Activated T-helper 1 cell treated with anti-CD3 and anti-CD28 coated beads, Interleukin-12 subunit alpha, Interleukin-12 subunit beta, Interleukin-2, Interleukin-4 antibody, amounts not matched to agents 30 ng/mL and 10 ng/mL and 1 ng/mL, durations not matched to agents 14 hours and 24 hours and 36 hours (primary cell): ENCODE results near the gene MRPL49. TPM values are rescaled to one million over a fixed set of nuclear protein-coding genes. Genes with fewer than 3 reads are reported as not detected.
"Not testable (repeated sequence)": the region's sequence is repeated elsewhere in the genome, so short reads cannot be mapped to it uniquely, and the experiment has no call there.

Experiments
- DNase-seq: peaks from one replicate; pipeline ENCODE4 v3.0.0; 2021; ENCODE audit warnings: low spot score
- H3K27ac Mint-ChIP-seq: one replicate; pipeline ENCODE4 v1.8.0; 2021; ENCODE audit warnings: mild to moderate bottlenecking, mixed read lengths
- H3K27me3 Mint-ChIP-seq: one replicate; pipeline ENCODE4 v1.8.0; 2022; ENCODE audit warnings: mild to moderate bottlenecking, moderate library complexity, mixed read lengths; ENCODE audit not compliant: insufficient read depth
- H3K36me3 Mint-ChIP-seq: one replicate; pipeline ENCODE4 v1.8.0; 2021; ENCODE audit warnings: low read depth, mixed read lengths
- H3K4me1 Mint-ChIP-seq: one replicate; pipeline ENCODE4 v1.8.0; 2021; ENCODE audit warnings: low read depth, mixed read lengths
- H3K4me3 Mint-ChIP-seq: one replicate; pipeline ENCODE4 v1.8.0; 2021; ENCODE audit warnings: mild to moderate bottlenecking, moderate library complexity, mixed read lengths
- H3K9me3 Mint-ChIP-seq: one replicate; pipeline ENCODE4 v1.8.0; 2021; ENCODE audit warnings: mixed read lengths
- intact Hi-C: fragments of 100-400 bp; cut with micrococcal nuclease; formaldehyde crosslinking; loops from one replicate; pipeline ENCODE4 v1.15.1; 2024
- total RNA-seq: library from RNA; stranded (reverse); gene quantifications from 2 replicates; pipeline ENCODE4 v1.2.3, GENCODE V29; 2022

The MRPL49 gene
- total RNA-seq, 1 donor from 2014 or later = 76.4 TPM

DNA sequence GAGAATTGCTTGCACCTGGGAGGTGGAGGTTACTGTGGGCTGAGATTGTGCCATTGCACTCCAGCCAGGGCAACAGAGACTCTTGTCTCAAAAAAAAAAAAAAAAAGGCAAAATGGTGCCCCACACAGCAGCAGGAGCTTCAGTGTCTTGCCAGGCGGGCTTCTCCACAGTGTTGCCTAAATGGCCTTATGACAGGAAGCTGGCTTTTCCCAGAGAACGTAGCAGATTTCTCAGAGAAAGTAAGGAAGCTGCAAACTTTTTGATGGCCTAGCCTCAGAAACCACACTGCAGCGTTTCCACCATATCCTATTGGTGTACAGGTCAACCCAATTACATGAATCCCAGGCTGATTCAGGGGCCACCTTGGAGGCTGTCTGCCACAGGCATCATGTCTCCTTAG lies 35.2 kb downstream of the MRPL49 start:
- H3K4me1 Mint-ChIP-seq = no peaks in the 10 kb centered on the region
- H3K36me3 Mint-ChIP-seq = no peaks in the 10 kb centered on the region
- intact Hi-C loops = no loop called here
- no peaks in the 10 kb centered on the region for H3K9me3 Mint-ChIP-seq
- peaks cover 9% of the 10 kb centered on the region for H3K27me3 Mint-ChIP-seq
- no peak overlapping the region for H3K4me3 Mint-ChIP-seq
- no peak for DNase-seq
- no peak overlapping the region for H3K27ac Mint-ChIP-seq

DNA sequence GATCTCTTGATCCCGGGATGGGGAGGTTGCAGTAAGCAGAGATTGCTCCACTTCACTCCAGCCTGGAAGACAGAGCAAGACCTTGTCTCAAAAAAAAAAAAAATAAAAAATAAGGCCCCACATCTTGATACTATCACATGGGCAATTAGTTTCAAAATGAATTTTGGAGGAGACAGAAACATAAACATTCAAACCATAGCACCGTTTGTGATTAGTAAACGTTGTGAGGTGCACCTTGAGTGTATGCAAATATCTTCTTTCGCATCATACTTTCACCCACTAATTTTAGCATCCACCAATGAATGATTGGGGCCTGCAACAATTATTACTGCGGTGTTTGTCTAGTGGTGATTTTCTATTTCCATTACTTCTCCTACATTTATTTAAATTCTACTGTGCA lies 36.9 kb downstream of the MRPL49 start:
- Mint-ChIP-seq H3K4me3 (no peak overlapping the region), H3K9me3 (no peaks in the 10 kb centered on the region), H3K27me3 (peaks cover 11% of the 10 kb centered on the region), H3K4me1 (no peaks in the 10 kb centered on the region), H3K36me3 (no peaks in the 10 kb centered on the region), H3K27ac (no peak overlapping the region)
- DNase-seq = no peak
- intact Hi-C loops = no loop called here

DNA sequence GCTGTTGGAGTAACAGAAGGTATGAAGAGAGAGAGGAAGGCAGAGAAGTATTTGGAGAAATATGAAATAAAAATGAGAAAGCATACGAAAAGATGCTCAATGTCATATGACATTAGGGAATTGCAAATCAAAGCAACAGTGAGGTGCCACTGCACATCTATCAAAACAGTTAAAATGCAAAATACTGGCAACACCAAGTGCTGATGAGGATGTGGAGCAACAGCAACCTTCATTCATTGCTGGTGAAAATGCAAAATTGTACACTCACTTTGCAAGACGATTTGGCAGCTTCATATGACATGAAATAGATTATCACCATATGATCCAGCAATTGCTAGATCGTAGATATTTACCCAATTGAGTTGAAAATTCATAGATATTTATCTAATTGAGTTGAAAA lies 38.5 kb downstream of the MRPL49 start:
- intact Hi-C loops = no loop called here
- Mint-ChIP-seq H3K4me3 (no peak overlapping the region), H3K27ac (no peak overlapping the region), H3K27me3 (peaks cover 13% of the 10 kb centered on the region), H3K4me1 (no peaks in the 10 kb centered on the region), H3K36me3 (no peaks in the 10 kb centered on the region), H3K9me3 (no peaks in the 10 kb centered on the region)
- DNase-seq = no peak

DNA sequence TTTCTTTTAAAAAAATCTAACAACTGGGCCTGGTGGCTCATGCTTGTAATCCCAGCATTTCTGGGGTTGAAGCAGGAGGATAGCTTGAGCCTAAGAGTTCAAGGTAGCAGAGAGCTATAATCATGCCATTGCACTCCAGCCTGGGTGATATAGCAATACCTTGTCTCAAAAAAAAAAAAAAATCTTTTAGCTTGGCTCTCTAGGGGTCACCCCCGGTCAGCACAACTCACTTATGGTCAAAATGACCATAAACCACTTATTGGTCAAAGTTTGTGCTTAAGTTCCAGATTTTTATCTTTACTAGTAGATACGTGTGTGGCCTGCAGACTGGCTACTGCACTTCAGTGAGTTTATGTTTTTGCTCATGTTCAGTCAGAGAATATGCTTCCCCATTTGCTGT lies 41.6 kb downstream of the MRPL49 start:
- Mint-ChIP-seq H3K4me3 (no peak overlapping the region), H3K36me3 (no peaks in the 10 kb centered on the region), H3K27ac (no peak overlapping the region), H3K9me3 (no peaks in the 10 kb centered on the region), H3K4me1 (peaks cover 5% of the 10 kb centered on the region), H3K27me3 (peaks cover 18% of the 10 kb centered on the region)
- intact Hi-C loops = no loop called here
- DNase-seq = no peak

DNA sequence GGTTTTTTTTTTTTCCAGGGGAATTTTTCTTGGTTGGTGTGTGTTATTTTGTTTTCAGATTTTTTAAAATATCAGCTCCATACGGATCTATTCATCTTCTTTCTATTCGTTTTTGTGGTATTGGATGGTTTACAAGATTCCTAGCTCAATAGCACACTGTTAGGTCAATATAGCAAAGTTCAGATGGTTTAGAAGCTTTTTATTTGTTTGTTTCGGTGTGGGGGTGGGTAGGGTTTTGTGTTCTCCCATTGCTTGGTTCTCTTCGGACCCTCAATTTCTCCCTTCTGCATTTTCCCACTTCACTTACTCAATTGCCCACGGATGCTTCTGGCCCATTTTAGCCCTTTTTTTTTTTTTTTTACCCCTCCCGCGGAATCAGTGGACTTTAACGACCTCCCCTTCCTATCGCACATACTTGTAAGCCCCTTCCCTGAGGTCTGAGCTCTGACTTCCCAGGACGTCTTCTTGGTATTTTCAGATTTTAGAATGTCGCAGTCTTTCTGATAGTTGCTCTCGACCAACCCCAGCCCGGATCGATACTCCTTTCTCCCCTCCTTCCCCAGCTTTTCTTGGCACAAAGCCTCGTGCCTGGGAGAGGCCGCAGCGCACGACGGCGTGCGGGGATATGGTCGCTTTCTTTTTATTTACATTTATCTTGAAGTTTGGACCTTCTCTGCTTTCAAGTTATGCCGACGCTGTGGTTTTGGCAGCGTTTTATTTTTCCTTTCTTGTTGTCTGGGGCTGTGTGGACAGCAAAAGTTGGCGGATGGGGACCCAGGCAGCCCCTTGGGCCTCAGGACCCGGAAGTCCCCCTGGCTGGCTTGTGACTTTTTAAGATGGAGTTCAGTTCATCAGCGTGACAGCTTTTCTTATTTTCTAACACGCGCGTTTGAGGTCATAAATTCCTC lies 43.5 kb downstream of the MRPL49 start:
- peaks cover 9% of the 10 kb centered on the region for H3K27me3 Mint-ChIP-seq
- no peak for DNase-seq
- no peak overlapping the region for H3K4me3 Mint-ChIP-seq
- H3K36me3 Mint-ChIP-seq = peaks cover 2% of the 10 kb centered on the region
- H3K27ac Mint-ChIP-seq = no peak overlapping the region
- H3K9me3 Mint-ChIP-seq = no peaks in the 10 kb centered on the region
- intact Hi-C loops = no loop called here
- peaks cover 14% of the 10 kb centered on the region for H3K4me1 Mint-ChIP-seq

DNA sequence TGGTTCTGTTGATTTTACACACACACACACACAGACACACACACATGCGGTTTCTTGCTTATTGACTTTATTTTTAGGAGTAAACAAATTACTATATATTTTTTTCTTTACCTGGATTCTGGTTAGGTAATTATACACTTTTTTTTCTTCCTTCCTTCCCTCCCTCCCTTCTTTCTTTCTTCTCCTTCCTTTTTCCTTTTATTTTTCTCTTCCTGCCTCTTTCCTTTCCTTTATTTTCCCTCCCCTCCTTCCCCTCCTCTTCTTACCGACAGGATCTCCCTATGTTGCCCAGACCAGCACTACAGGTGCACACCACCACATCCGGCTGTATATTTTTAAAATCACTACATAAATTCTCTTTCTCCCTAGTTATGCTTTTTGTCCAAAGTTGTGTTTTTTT lies 44.8 kb downstream of the MRPL49 start:
- no peak overlapping the region for H3K27ac Mint-ChIP-seq
- H3K4me3 Mint-ChIP-seq = no peak overlapping the region
- DNase-seq = no peak
- peaks cover 9% of the 10 kb centered on the region for H3K27me3 Mint-ChIP-seq
- H3K9me3 Mint-ChIP-seq = no peaks in the 10 kb centered on the region
- H3K4me1 Mint-ChIP-seq = peaks cover 14% of the 10 kb centered on the region
- H3K36me3 Mint-ChIP-seq = peaks cover 2% of the 10 kb centered on the region
- intact Hi-C loops = no loop called here

DNA sequence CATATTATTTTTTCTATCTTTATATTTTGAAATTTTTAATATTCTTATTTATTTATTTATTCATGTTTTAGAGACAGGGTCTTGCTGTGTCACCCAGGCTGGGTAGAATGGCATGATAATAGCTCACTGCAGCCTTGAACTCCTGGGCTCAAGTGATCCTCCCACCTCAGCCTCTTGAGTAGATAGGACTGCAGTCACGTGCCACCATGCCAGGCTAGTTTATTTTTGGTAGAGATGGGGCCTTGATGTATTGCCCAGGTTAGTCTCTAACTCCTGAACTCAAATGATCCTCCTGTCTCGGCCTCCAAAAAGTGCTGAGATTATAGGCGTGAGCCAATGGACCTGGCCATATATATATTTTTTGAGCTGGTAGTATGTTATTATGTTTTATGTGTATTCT lies 45.5 kb downstream of the MRPL49 start:
- H3K4me3 Mint-ChIP-seq = no peak overlapping the region
- peaks cover 9% of the 10 kb centered on the region for H3K27me3 Mint-ChIP-seq
- no peak overlapping the region for H3K27ac Mint-ChIP-seq
- DNase-seq = no peak
- H3K9me3 Mint-ChIP-seq = no peaks in the 10 kb centered on the region
- peaks cover 2% of the 10 kb centered on the region for H3K36me3 Mint-ChIP-seq
- H3K4me1 Mint-ChIP-seq = peaks cover 14% of the 10 kb centered on the region
- intact Hi-C loops = no loop called here

DNA sequence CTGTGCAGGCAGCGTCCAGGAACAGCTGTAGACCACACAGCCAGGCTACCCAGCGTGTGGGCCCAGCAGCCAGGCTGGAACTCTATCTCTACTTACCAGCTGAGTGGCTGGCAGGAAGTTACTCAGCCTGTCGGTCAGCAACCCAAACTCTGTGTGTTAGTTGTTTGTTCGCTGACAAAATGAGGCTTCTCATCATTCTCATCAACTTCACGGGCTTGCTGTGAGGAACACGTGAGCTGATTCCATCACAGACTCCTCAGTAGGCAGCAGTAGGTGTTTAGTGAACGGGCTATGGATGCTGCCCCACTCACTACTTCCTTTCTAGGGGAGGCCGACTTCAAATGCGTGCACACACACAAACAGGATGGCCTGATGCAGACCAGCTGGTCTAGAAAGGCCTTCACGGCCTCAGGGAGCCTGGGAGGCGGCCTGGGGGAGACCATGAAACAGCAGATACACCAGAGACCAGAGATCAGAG lies 47.1 kb downstream of the MRPL49 start:
- DNase-seq = no peak
- Mint-ChIP-seq H3K9me3 (no peaks in the 10 kb centered on the region), H3K27ac (peak overlapping the region; percentile 85), H3K4me1 (peaks cover 14% of the 10 kb centered on the region), H3K27me3 (peaks cover 7% of the 10 kb centered on the region), H3K36me3 (peaks cover 2% of the 10 kb centered on the region), H3K4me3 (no peak overlapping the region)
- intact Hi-C loops = no loop called here

DNA sequence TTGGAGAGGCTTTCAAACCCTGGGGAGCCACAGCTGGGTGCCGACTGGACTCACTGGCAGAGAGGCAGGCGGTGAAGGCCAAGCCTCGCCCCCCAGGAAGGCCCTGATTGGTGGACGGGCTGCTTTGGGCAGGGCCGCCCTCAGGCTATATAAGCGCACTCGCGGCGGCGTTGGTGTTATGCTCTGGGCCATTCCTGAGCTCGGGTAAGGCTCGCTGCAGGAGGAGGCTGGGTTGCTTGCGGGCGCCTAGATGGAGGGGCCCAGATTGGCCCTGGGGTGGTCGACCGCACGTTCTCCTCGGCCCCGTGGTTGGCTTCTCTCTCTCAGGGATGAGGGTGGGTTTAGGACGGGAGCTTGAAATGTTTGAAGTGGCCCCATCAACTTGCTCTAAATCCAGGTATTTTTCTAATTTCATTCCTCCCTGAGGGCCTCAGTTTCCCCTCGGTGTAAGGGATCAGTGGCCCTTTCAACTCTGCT lies 48.0 kb downstream of the MRPL49 start, which contains the start of gene SPDYC:
Gene SPDYC (plus strand): TSS at position 176 of the 477 bp plus-strand sequence. CDS start 1,125 bp downstream, outside the sequence.
- Mint-ChIP-seq H3K9me3 (no peaks in the 10 kb centered on the region), H3K27me3 (peaks cover 5% of the 10 kb centered on the region), H3K27ac (peak within 1 kb of the TSS; percentile 85), H3K4me1 (peaks cover 14% of the 10 kb centered on the region), H3K4me3 (no peak within 1 kb of the TSS), H3K36me3 (peaks cover 2% of the 10 kb centered on the region)
- intact Hi-C loops = no loop called here
- no peak for DNase-seq

DNA sequence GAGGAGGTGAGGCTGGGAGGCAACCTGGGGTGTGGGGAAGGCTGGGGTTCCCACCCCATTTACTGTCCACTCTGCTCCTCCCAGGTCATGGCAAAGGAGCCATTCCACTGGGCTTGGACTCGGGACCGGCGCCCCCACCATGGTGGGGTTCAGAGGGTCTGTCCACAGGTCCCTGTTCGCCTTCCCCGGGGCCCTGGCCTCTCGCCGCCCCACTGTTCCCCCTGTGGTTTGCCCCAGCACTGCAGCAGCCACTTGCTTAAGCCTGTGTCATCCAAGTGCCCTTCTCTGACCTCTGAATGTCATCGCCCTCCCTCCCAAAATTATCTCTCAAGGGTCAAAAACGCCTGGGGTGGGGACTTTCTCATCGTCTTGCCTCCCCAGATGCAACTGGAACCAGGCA lies 50.5 kb downstream of the MRPL49 start:
- H3K4me3 Mint-ChIP-seq = no peak overlapping the region
- no peak overlapping the region for H3K27ac Mint-ChIP-seq
- H3K27me3 Mint-ChIP-seq = no peaks in the 10 kb centered on the region
- peaks cover 2% of the 10 kb centered on the region for H3K36me3 Mint-ChIP-seq
- H3K4me1 Mint-ChIP-seq = peaks cover 14% of the 10 kb centered on the region
- intact Hi-C loops = no loop called here
- no peak for DNase-seq
- no peaks in the 10 kb centered on the region for H3K9me3 Mint-ChIP-seq

DNA sequence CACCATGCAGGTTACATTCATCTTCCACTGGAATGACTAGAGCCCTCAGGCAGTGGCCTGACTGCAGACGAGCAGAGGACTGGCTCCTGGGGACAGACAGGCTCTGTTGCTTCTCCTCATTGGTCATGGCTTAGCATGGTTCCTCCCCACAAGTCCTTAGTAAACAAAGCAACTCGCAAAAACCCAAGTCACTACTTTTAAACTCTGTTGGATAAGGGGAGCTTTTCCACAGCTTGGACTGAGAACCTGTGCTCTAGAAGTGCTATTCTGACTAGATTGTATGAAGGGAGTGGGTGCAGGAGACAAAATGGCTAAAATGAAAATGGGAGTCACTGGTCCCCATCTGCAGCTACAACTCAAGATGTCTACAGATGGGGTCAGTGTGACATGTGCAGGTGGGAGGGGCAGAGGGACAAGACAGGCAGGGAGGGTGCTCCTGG lies 52.5 kb downstream of the MRPL49 start:
- intact Hi-C loops, H3K27ac Mint-ChIP-seq, H3K36me3 Mint-ChIP-seq, H3K9me3 Mint-ChIP-seq, H3K4me3 Mint-ChIP-seq, H3K4me1 Mint-ChIP-seq, DNase-seq: not testable (repeated sequence)
- peaks cover 12% of the 10 kb centered on the region for H3K27me3 Mint-ChIP-seq
